ENCODE data around the gene RETREG2.

RETREG2 gene

DNA sequence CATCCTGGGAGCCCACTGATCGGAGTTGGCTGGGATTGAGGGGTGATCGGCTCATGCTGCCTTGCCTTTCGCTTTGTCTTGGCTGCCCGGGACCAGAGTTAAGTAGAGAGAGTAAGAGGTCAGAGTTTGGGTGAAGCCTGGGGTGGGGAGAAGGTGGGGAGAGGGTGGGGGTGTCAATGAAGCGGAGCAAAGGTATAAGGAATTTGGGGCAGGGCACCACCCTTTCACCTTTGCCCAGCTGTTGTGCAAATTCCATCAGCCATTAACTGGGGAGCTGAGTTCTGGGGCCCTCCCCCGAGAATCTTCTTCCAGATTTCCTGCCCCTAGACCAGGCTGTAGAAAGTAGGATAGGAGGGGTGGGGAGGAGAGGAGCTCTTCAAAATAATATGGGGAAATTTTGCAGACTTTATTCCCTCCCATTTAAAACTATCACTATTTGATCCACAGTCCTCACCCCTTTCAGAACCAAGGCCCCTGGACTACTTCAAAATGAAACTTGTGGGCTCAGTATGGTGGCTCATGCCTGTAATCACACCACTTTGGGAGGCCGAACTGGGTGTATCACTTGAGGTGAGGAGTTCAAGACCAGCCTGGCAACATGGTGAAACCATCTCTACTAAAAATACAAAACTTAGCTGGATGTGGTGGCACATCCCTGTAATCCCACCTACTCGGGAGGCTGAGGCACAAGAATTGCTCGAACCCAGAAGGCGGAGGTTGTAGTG, 8.0 kb upstream of the RETREG2 start, which contains the start of gene SLC23A3:
Gene SLC23A3, minus strand, starts transcription at position 100 of the 725 bp plus-strand sequence. Its CDS starts 45 bp downstream, at position 55.
- no peaks in the 10 kb centered on the region for H3K27me3 ChIP-seq (ENCODE audit: insufficient read depth, low read length)
- H3K36me3 ChIP-seq (ENCODE audit: insufficient read depth, low read length): peaks cover 12% of the 10 kb centered on the region
- WGBS: 90% methylated on average over 10 of the region's 10 CpGs
- no peak within 1 kb of the TSS for H3K9ac ChIP-seq (ENCODE audit: low read depth, low read length)
- H3K9me3 ChIP-seq (ENCODE audit: insufficient read depth, low read depth, low read length): no peaks in the 10 kb centered on the region
- no peak within 1 kb of the TSS for H3K4me3 ChIP-seq (ENCODE audit: low read length)
- no peak within 1 kb of the TSS for H3K27ac ChIP-seq (ENCODE audit: low read depth, low read length)
- H3K4me1 ChIP-seq (ENCODE audit: insufficient read depth, low read length): no peaks in the 10 kb centered on the region

DNA sequence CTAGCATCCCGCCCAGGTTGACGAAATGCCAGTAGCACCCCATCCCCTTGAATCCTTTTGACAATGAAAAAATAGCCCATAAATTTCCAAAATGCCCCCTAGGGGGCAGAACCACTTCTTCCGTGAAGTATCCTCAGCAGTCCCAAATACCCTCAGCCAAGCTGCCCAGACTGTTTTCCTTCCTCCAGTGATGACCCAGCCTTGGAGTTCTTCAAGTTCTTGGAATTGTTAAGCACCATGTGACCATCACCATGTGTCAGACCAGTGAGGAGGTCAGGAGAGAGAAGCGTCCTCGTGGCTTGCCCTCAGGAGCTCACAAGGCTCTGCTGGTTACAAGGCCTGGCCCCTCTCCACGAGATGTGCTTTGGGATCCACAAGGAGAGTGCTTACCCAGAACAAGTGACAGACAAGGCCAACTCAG, 6.8 kb upstream of the RETREG2 start:
- WGBS: 52% methylated on average over 6 of the region's 6 CpGs

DNA sequence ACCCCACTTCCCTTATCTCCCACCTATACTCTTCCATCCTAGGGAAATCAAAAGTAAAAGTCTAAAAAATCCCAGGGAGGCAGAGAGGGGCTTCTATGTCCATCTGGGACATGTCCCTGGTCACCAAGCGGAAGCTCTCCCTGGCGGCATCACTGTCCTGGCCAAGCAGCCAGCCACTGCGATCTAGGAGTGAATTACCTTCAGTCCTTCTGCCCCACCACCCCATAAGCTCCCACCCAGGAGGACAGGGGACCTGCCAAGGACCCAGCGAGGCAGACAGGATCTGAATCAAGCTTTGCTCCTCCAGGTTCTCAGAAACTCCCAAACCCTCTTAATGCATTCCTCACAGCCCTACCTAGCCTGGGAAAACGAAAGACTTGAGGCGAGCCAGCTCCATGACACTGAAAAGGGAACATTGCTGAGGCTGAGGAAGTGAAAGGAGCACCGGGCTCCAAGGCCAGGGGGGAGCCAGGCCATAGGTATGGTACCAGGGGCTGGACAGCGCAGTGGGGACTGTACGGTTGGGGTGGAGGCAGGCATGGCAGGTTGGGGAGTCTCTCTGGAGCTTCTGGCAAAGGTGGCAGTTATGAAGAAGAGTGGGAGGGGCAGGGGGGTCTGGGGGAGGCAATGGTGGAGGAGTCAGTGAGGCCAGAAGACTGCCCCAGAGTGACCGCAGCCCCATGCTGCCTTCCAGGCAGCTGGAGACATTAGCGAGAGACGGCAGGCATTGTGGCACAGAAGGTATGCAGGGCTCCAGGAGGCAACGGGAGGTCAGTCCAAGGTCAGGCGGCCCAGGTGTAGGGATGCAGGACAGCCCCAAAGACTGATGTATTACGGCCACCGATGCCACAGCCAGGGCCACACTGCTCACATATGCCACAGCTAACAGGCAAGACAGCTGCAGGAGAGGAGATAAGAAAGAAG, 5.6 kb upstream of the RETREG2 start:
- 89% methylated on average over 16 of the region's 16 CpGs for WGBS
- peaks cover 6% of the 10 kb centered on the region; the same call in 1 of the 2 replicates for H3K4me1 ChIP-seq (ENCODE audit: insufficient read depth, low read length)
- H3K27ac ChIP-seq (ENCODE audit: low read depth, low read length): no peak overlapping the region

More for the DNA sequence above, 6.8 kb upstream of the RETREG2 start:
- no peak overlapping the region for H3K4me3 ChIP-seq (ENCODE audit: low read length)
- H3K27ac ChIP-seq (ENCODE audit: low read depth, low read length): no peak overlapping the region; the same call in 1 of the 2 replicates
- peaks cover 12% of the 10 kb centered on the region for H3K36me3 ChIP-seq (ENCODE audit: insufficient read depth, low read length)
- H3K4me1 ChIP-seq (ENCODE audit: insufficient read depth, low read length): peaks cover 6% of the 10 kb centered on the region; the same call in 1 of the 2 replicates
- H3K9ac ChIP-seq (ENCODE audit: low read depth, low read length): no peak overlapping the region
- no peaks in the 10 kb centered on the region for H3K9me3 ChIP-seq (ENCODE audit: insufficient read depth, low read depth, low read length)
- H3K27me3 ChIP-seq (ENCODE audit: insufficient read depth, low read length): no peaks in the 10 kb centered on the region

DNA sequence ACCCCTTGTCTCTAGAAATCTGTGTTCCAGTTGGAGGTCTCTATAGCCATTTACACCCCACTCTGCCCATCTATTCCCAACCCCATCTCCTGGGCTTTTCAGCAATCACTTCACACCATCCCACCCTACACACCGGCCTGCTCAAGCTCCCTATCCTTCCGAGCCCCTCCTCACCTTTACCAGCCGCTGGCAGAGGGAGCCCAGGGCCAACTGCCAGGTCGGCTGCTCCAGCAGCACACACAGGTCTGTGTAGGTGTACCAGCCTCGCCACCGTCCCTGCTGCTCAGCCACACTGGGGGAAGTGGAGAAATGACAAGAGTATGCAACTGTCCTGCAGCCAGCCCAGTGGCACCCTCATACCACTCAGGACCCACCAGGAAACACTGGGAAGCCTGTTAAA, 4.9 kb upstream of the RETREG2 start:
- WGBS: 94% methylated on average over 6 of the region's 6 CpGs
- Histone ChIP-seq H3K27me3 (ENCODE audit: insufficient read depth, low read length) (no peaks in the 10 kb centered on the region), H3K27ac (ENCODE audit: low read depth, low read length) (no peak overlapping the region), H3K9me3 (ENCODE audit: insufficient read depth, low read depth, low read length) (no peaks in the 10 kb centered on the region), H3K4me1 (ENCODE audit: insufficient read depth, low read length) (peaks cover 6% of the 10 kb centered on the region; the same call in 1 of the 2 replicates), H3K4me3 (ENCODE audit: low read length) (no peak overlapping the region), H3K9ac (ENCODE audit: low read depth, low read length) (no peak overlapping the region), H3K36me3 (ENCODE audit: insufficient read depth, low read length) (peaks cover 12% of the 10 kb centered on the region)

More for the DNA sequence above, 5.6 kb upstream of the RETREG2 start:
- no peaks in the 10 kb centered on the region for H3K9me3 ChIP-seq (ENCODE audit: insufficient read depth, low read depth, low read length)
- H3K36me3 ChIP-seq (ENCODE audit: insufficient read depth, low read length): peaks cover 12% of the 10 kb centered on the region
- H3K27me3 ChIP-seq (ENCODE audit: insufficient read depth, low read length): no peaks in the 10 kb centered on the region
- H3K4me3 ChIP-seq (ENCODE audit: low read length): no peak overlapping the region
- no peak overlapping the region for H3K9ac ChIP-seq (ENCODE audit: low read depth, low read length)

DNA sequence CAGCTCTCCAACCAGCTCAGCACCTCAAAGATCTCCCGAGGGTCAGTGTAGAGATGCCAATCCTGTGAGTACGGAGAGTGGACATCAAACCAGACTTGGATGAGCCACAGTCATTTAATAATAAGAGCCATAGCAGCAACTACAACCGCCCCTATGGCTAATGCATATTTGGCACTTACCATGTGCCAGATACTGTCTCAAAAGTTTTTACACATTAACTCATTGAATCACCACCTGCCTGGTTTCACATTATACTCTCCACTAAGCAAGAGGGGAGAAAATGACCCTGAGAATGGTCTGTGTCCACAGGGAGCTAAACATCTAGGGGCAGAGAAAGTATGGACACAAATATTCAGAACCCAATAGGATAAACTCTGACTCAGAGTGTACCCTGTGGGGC, 3.9 kb upstream of the RETREG2 start:
- H3K4me1 ChIP-seq (ENCODE audit: insufficient read depth, low read length): peaks cover 8% of the 10 kb centered on the region; the same call in 1 of the 2 replicates
- no peaks in the 10 kb centered on the region for H3K27me3 ChIP-seq (ENCODE audit: insufficient read depth, low read length)
- H3K36me3 ChIP-seq (ENCODE audit: insufficient read depth, low read length): peaks cover 12% of the 10 kb centered on the region
- no peak overlapping the region for H3K4me3 ChIP-seq (ENCODE audit: low read length)
- no peaks in the 10 kb centered on the region for H3K9me3 ChIP-seq (ENCODE audit: insufficient read depth, low read depth, low read length)
- 93% methylated on average over 3 of the region's 3 CpGs for WGBS
- H3K9ac ChIP-seq (ENCODE audit: low read depth, low read length): no peak overlapping the region
- no peak overlapping the region for H3K27ac ChIP-seq (ENCODE audit: low read depth, low read length)

DNA sequence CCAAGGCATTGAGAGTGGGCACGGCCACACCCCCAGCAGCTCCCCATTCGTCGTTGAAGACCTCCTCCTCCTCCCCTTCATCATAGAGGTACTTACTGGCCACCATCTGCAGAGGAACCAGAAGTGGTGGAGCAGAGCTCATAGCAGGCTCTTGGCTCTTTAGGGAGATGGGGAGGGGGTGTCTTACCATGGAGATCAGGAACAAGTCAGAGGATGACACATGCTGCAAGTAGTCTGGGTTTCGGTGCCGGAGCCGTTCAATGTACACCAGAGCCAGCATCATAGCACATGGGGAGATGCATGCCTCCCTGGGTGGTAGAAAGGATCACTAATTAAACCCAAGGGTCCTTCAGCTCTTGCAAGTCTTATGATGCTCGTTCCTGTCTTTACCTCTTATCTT, 3.3 kb upstream of the RETREG2 start:
- Histone ChIP-seq H3K27ac (ENCODE audit: low read depth, low read length) (no peak overlapping the region), H3K27me3 (ENCODE audit: insufficient read depth, low read length) (no peaks in the 10 kb centered on the region), H3K4me3 (ENCODE audit: low read length) (no peak overlapping the region), H3K36me3 (ENCODE audit: insufficient read depth, low read length) (peaks cover 12% of the 10 kb centered on the region), H3K4me1 (ENCODE audit: insufficient read depth, low read length) (peaks cover 10% of the 10 kb centered on the region; the same call in 1 of the 2 replicates), H3K9me3 (ENCODE audit: insufficient read depth, low read depth, low read length) (no peaks in the 10 kb centered on the region), H3K9ac (ENCODE audit: low read depth, low read length) (no peak overlapping the region)
- WGBS: 87% methylated on average over 7 of the region's 7 CpGs

DNA sequence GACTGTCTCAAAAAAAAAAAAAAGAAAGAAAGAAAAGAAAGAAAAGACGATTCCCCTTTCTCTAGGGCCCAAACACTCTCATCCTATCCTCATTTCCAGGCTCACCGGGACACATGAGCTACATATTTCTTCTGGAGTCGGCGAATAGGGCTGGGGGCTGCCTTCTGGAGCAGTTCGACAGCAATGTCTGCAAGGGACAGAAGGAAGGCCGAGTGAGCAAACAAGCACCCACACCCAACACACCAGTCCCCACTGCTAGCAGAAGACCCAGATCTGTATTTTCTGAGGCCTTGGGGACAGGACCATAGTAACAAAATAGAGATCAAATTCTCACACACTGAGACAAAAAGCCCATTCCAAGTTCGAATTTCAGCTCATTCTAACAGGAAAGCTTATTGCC, 2.6 kb upstream of the RETREG2 start:
- Histone ChIP-seq H3K27me3 (ENCODE audit: insufficient read depth, low read length) (no peaks in the 10 kb centered on the region), H3K27ac (ENCODE audit: low read depth, low read length) (no peak overlapping the region), H3K4me3 (ENCODE audit: low read length) (peak overlapping the region; percentile 66), H3K36me3 (ENCODE audit: insufficient read depth, low read length) (peaks cover 18% of the 10 kb centered on the region), H3K9ac (ENCODE audit: low read depth, low read length) (no peak overlapping the region), H3K4me1 (ENCODE audit: insufficient read depth, low read length) (peaks cover 10% of the 10 kb centered on the region; the same call in 1 of the 2 replicates), H3K9me3 (ENCODE audit: insufficient read depth, low read depth, low read length) (no peaks in the 10 kb centered on the region)
- WGBS: 92% methylated on average over 7 of the region's 7 CpGs

DNA sequence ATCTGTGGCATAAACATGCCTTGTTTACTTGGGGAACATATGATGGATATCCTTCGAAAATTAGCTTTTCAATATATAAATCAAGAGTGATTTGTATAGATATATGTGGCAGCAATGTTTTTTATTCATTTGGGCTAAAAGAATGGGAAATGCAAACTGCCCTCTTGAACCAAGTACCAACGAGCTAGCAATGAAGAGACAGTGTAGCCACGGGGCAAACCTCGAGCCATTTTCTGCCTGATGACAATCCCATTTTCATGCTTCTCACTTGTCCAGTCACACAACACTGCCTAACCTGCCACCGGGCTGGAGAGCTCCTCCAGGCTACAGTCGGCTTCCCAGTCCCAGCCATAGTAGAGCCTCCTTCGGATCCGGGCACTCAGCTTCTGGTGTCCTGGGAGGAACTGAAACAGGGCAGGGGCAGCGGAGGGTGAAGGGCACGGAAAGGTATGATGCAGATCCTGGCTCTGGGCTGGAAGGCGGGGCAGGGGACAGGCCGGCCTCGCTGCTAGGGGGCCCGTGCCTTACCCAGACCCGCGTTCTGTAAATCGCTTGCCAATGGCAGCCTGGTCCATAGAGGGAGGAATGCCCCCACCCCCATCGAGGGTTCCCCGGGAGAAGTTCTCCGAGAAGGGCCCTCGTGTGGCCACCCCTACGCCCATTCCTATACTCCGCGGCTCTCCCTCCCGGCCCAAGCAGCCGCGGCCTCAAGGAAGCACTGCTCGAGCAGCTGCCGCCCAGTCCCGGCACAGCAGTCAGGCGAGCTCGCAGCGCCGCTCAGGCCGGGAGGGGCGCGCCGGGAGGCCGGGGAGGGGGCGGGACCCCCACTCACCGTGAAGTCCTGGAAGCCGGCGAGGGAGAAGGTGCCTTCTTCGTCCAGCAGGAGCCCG, 1.9 kb upstream of the RETREG2 start:
- H3K27me3 ChIP-seq (ENCODE audit: insufficient read depth, low read length): no peaks in the 10 kb centered on the region
- H3K4me1 ChIP-seq (ENCODE audit: insufficient read depth, low read length): peaks cover 10% of the 10 kb centered on the region; the same call in 1 of the 2 replicates
- H3K4me3 ChIP-seq (ENCODE audit: low read length): peak overlapping the region; percentile 66
- peak overlapping the region; percentile 40 for H3K9ac ChIP-seq (ENCODE audit: low read depth, low read length)
- WGBS: 3% methylated on average over 44 of the region's 45 CpGs
- no peaks in the 10 kb centered on the region for H3K9me3 ChIP-seq (ENCODE audit: insufficient read depth, low read depth, low read length)
- H3K36me3 ChIP-seq (ENCODE audit: insufficient read depth, low read length): peaks cover 25% of the 10 kb centered on the region
- H3K27ac ChIP-seq (ENCODE audit: low read depth, low read length): peak overlapping the region; percentile 69; the same call in 1 of the 2 replicates

DNA sequence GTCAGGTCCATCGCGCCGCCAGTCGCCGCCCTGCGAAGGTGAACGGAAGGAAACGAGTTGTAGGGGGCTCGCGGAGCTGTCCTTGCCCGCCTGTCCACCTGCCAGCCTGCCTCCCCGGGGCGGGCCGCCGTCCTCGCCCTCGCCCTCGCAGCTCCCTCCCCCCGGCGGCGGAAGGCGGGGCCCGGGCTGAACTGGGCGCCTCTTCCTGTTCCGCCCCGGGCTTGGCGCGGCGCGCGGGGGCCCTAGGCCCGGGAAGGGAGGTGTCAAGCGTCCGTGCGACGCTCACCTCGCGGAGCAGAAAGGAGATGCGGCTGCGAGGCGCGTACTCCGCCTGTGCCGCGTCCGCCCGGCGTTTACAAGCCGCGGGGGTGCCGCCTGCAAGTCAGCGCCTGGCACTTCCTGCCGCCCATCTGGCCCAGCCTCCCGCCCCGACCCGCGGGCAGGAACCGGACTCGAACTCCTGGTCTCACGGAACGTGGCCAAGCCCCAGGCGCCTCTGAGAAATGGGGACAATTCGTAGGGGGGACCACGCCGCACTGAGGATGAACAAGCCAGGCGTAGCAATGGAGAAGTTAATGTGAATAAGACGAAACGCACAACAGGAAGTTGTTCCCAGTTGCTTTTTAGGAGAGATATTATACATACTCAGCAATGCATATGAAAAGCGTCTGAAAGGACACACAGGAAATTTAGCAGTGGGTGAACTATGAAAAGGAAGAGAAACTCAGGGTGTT, 1.1 kb upstream of the RETREG2 start, which contains the start of gene CNPPD1:
Gene CNPPD1, minus strand, starts transcription at position 108 of the 734 bp plus-strand sequence. Its CDS starts 97 bp downstream, at position 11.
- Histone ChIP-seq H3K9me3 (ENCODE audit: insufficient read depth, low read depth, low read length) (no peaks in the 10 kb centered on the region), H3K4me3 (ENCODE audit: low read length) (peak within 1 kb of the TSS; percentile 66), H3K9ac (ENCODE audit: low read depth, low read length) (peak within 1 kb of the TSS; percentile 40), H3K36me3 (ENCODE audit: insufficient read depth, low read length) (peaks cover 33% of the 10 kb centered on the region), H3K27me3 (ENCODE audit: insufficient read depth, low read length) (no peaks in the 10 kb centered on the region), H3K4me1 (ENCODE audit: insufficient read depth, low read length) (peaks cover 10% of the 10 kb centered on the region; the same call in 1 of the 2 replicates), H3K27ac (ENCODE audit: low read depth, low read length) (peak within 1 kb of the TSS; percentile 69)
- under 1% methylated on average over 69 of the region's 69 CpGs for WGBS
